ENCODE measurements around the gene ALPK1.

ALPK1 gene

GRCh38 chr4:112328734-112329130 lies 31.6 kb downstream of the ALPK1 start:
- TF ChIP-seq CTCF (IDR thresholded peaks at IDR 0.05; ENCODE audit: low read depth, low read length) = no peak
- DNase-seq (ENCODE audit: low read depth in 2 of 2) = no peak

GRCh38 chr4:112329672-112330375 lies 32.7 kb downstream of the ALPK1 start:
- no peak overlapping the region for H3K4me3 ChIP-seq (replicated peaks in 1 of 2; ENCODE audit: low read depth in 2 of 2, low read length in 2 of 2)
- DNase-seq (ENCODE audit: low read depth in 2 of 2) = no peak
- TF ChIP-seq CTCF (IDR thresholded peaks at IDR 0.05; ENCODE audit: low read depth, low read length) = no peak

More at GRCh38 chr4:112328734-112329130, 31.6 kb downstream of the ALPK1 start:
- no peak overlapping the region for H3K4me3 ChIP-seq (replicated peaks in 1 of 2; ENCODE audit: low read depth in 2 of 2, low read length in 2 of 2)

- TF ChIP-seq CTCF (IDR thresholded peaks at IDR 0.05; ENCODE audit: low read depth, low read length) = no peak
- H3K4me3 ChIP-seq (replicated peaks in 1 of 2; ENCODE audit: low read depth in 2 of 2, low read length in 2 of 2) = no peak overlapping the region
- no peak for DNase-seq (ENCODE audit: low read depth in 2 of 2)
Observed at GRCh38 chr4:112330921-112331320, 33.8 kb downstream of the ALPK1 start.

- no peak overlapping the region for H3K4me3 ChIP-seq (replicated peaks in 1 of 2; ENCODE audit: low read depth in 2 of 2, low read length in 2 of 2)
- DNase-seq (ENCODE audit: low read depth in 2 of 2) = no peak
- TF ChIP-seq CTCF (IDR thresholded peaks at IDR 0.05; ENCODE audit: low read depth, low read length) = no peak
Observed at GRCh38 chr4:112332398-112332797, 35.2 kb downstream of the ALPK1 start.

- no peak for DNase-seq (ENCODE audit: low read depth in 2 of 2)
- no peak for TF ChIP-seq CTCF (IDR thresholded peaks at IDR 0.05; ENCODE audit: low read depth, low read length)
- H3K4me3 ChIP-seq (replicated peaks in 1 of 2; ENCODE audit: low read depth in 2 of 2, low read length in 2 of 2) = no peak overlapping the region
Observed at GRCh38 chr4:112340023-112340422, 42.9 kb downstream of the ALPK1 start.

- TF ChIP-seq CTCF (IDR thresholded peaks at IDR 0.05; ENCODE audit: low read depth, low read length) = no peak
- H3K4me3 ChIP-seq (replicated peaks in 1 of 2; ENCODE audit: low read depth in 2 of 2, low read length in 2 of 2) = no peak overlapping the region
- no peak for DNase-seq (ENCODE audit: low read depth in 2 of 2)
Observed at GRCh38 chr4:112341033-112341432, 43.9 kb downstream of the ALPK1 start.
